GM11168 (cell line): ENCODE results near the gene MCIDAS.

Experiments used
- in situ Hi-C: fragments of 300-500 bp; cut with MboI; formaldehyde crosslinking; loops from one replicate; pipeline ENCODE4 v1.12.0; 2022; ENCODE audit warnings: low sequenced_read_pairs; ENCODE audit not compliant: unreplicated experiment

Gene MCIDAS

GRCh38 chr5:55171471-55171870 lies 55.6 kb downstream of the MCIDAS start:
- in situ Hi-C loops: no loop called here
